Thoracic aorta (tissue), 2 donors: Measurements from ENCODE around the gene CYP4F3. TPM values are rescaled to one million over a fixed set of nuclear protein-coding genes. Genes with fewer than 3 reads are reported as not detected.

Experiments
- ATAC-seq: fragments of 150-250 bp; one replicate; pipeline ENCODE4 v1.8.0; 2017; ENCODE audit warnings: low read depth; ENCODE audit not compliant: insufficient number of reproducible peaks, low FRiP score
- DNase-seq: peaks from one replicate; pipeline ENCODE4 v3.0.0-alpha.2; 2020; ENCODE audit warnings: low spot score
- H3K27ac ChIP-seq, 2 donors: fragments of 200-600 bp; sonication (generic); 1 replicate in 1 of 2; 2 replicates in 1 of 2; pipeline ENCODE4 v1.5.1; 2016; ENCODE audit warnings: mild to moderate bottlenecking in 2 of 2, moderate library complexity in 2 of 2
- H3K27me3 ChIP-seq: fragments of 200-600 bp; sonication (generic); replicated peaks from 2 replicates; pipeline ENCODE4 v1.6.0; 2016; ENCODE audit warnings: mild to moderate bottlenecking; ENCODE audit not compliant: insufficient read depth
- H3K36me3 ChIP-seq: fragments of 200-600 bp; sonication (generic); one replicate; pipeline ENCODE4 v1.5.1; 2016
- H3K4me1 ChIP-seq, 2 donors: fragments of 200-600 bp; sonication (generic); 1 replicate in 1 of 2; 2 replicates in 1 of 2; pipeline versions ENCODE4 v1.5.1 to v1.6.0; 2016; ENCODE audit warnings: low read depth in 2 of 2, mild to moderate bottlenecking in 1 of 2; ENCODE audit not compliant: control insufficient read depth in 1 of 2
- H3K4me3 ChIP-seq: fragments of 200-600 bp; sonication (generic); 2 replicates; pipeline ENCODE4 v1.5.1; 2016; ENCODE audit warnings: mild to moderate bottlenecking
- H3K9me3 ChIP-seq: fragments of 200-600 bp; sonication (generic); 2 replicates; pipeline ENCODE4 v1.5.1; 2016
- CTCF ChIP-seq: fragments of 200-600 bp; sonication (generic); IDR thresholded peaks from one replicate; pipeline ENCODE4 v1.5.1; 2019; ENCODE audit warnings: antibody characterized with exemption
- total RNA-seq, 2 donors: library from RNA; depleted of rRNA; stranded (reverse); fragments of >200 nt; gene quantifications; one replicate each; pipeline versions ENCODE4 v1.1.0 to v1.2.3, GENCODE V29; 2016

The CYP4F3 gene
- total RNA-seq, 2 donors from 2014 or later: 1.4 TPM; not detected in 1

GRCh38 chr19:15696654-15697194, 56.0 kb downstream of the CYP4F3 start:
- Histone ChIP-seq H3K4me3 (no peak overlapping the region), H3K4me1 (no peaks in the 10 kb centered on the region), H3K27ac (no peak overlapping the region), H3K36me3 (no peaks in the 10 kb centered on the region), H3K27me3 (no peaks in the 10 kb centered on the region), H3K9me3 (no peaks in the 10 kb centered on the region)
- TF ChIP-seq CTCF: no peak
- no peak for DNase-seq
- no peak for ATAC-seq

DNA sequence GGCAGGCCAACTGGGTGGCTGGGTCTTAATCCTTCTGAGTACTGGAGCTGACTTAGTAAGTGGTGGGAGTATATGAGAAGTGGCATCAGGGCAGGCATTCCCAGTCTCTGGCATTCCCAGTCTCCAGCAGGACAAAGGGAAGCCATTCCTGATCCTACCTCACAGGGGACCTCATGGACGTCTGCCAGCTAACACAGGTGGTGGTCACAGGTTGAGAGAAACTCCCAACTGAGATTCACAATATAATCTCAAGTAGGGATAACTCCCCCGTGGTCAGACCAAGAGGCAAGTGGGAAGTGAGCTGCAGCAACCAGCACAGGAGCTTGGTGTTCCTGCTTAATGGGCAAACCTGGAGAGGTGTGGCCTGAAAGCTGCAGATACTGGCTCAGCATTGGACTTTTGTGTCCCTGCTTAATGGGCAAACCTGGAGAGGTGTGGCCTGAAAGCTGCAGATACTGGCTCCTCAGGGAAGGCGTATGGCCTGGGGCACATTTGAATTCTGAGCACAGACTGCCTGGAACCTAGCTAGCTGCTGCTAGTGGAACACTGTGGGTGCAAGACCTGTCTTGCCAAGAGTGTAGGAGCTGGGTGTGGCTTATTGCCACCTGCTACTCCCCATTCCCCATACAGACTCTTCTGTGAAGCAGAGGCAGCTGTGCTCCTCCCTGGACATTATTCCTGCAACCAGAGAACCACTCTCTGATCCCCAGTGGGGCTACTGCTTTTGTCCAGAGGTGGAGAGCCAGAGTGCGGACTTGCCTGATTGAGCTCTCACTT, 61.2 kb downstream of the CYP4F3 start:
- Histone ChIP-seq H3K4me3 (no peak overlapping the region), H3K27ac (no peak overlapping the region), H3K27me3 (no peaks in the 10 kb centered on the region), H3K9me3 (no peaks in the 10 kb centered on the region), H3K36me3 (no peaks in the 10 kb centered on the region), H3K4me1 (no peaks in the 10 kb centered on the region)
- no peak for TF ChIP-seq CTCF
- DNase-seq (no peak), ATAC-seq (no peak)

- no peaks in the 10 kb centered on the region for H3K9me3 ChIP-seq
- H3K4me3 ChIP-seq: no peak overlapping the region
- H3K36me3 ChIP-seq: no peaks in the 10 kb centered on the region
- no peaks in the 10 kb centered on the region for H3K4me1 ChIP-seq
- H3K27ac ChIP-seq: no peak overlapping the region
- H3K27me3 ChIP-seq: no peaks in the 10 kb centered on the region
- TF ChIP-seq CTCF: no peak
- ATAC-seq: no peak
- no peak for DNase-seq
Measured at GRCh38 chr19:15702534-15702930, 61.8 kb downstream of the CYP4F3 start.

Other genes starting within 250 kb of the CYP4F3 start
- gene AKAP8L, start 221.9 kb upstream of the CYP4F3 start, total RNA-seq: 100 to 1,000 TPM; 163 to 247 TPM
- 10 to 100 TPM; 37.8 to 45.3 TPM for gene WIZ, start 190.9 kb upstream of the CYP4F3 start, total RNA-seq
- gene RASAL3, start 176.4 kb upstream of the CYP4F3 start, total RNA-seq: 1 to 10 TPM; 4.1 to 5.1 TPM
- not detected for gene PGLYRP2, start 161.4 kb upstream of the CYP4F3 start, total RNA-seq
- gene CYP4F22, start 132.4 kb upstream of the CYP4F3 start, total RNA-seq: not detected
- gene CYP4F8, start 25.7 kb upstream of the CYP4F3 start, total RNA-seq: not detected
- gene CYP4F12, start 32.2 kb downstream of the CYP4F3 start, total RNA-seq: 1 to 10 TPM; 4.6 to 4.7 TPM
- not detected for gene OR10H2, start 87.1 kb downstream of the CYP4F3 start, total RNA-seq
- gene OR10H3, start 97.1 kb downstream of the CYP4F3 start, total RNA-seq: not detected
- gene OR10H5, start 146.8 kb downstream of the CYP4F3 start, total RNA-seq: not detected
- not detected for gene OR10H1, start 174.8 kb downstream of the CYP4F3 start, total RNA-seq